ENCODE results near the gene SNAP47. TPM values are rescaled to one million over a fixed set of nuclear protein-coding genes. Genes with fewer than 3 reads are reported as not detected.

SNAP47 gene
- total RNA-seq, 1 donor = 18.1 TPM

- Histone ChIP-seq H3K9me3 (ENCODE audit: low read depth, low read length) (no peaks in the 10 kb centered on the region), H3K4me1 (ENCODE audit: insufficient read depth, low read length) (peaks cover 28% of the 10 kb centered on the region), H3K27me3 (ENCODE audit: insufficient read depth, low read length) (peaks cover 12% of the 10 kb centered on the region), H3K4me3 (ENCODE audit: low read length) (no peak overlapping the region)
These were observed 54.1 kb downstream of the SNAP47 start for GRCh38 chr1:227789084-227790033.

- H3K27me3 ChIP-seq (ENCODE audit: insufficient read depth, low read length) = peaks cover 12% of the 10 kb centered on the region
- no peaks in the 10 kb centered on the region for H3K9me3 ChIP-seq (ENCODE audit: low read depth, low read length)
- peaks cover 28% of the 10 kb centered on the region for H3K4me1 ChIP-seq (ENCODE audit: insufficient read depth, low read length)
- no peak overlapping the region for H3K4me3 ChIP-seq (ENCODE audit: low read length)
These were observed 54.8 kb downstream of the SNAP47 start for GRCh38 chr1:227790034-227790400.

GRCh38 chr1:227790868-227791267, 55.6 kb downstream of the SNAP47 start:
- Histone ChIP-seq H3K27me3 (ENCODE audit: insufficient read depth, low read length) (peaks cover 10% of the 10 kb centered on the region), H3K4me1 (ENCODE audit: insufficient read depth, low read length) (peaks cover 26% of the 10 kb centered on the region), H3K9me3 (ENCODE audit: low read depth, low read length) (no peaks in the 10 kb centered on the region), H3K4me3 (ENCODE audit: low read length) (no peak overlapping the region)

GRCh38 chr1:227791425-227792143, 56.3 kb downstream of the SNAP47 start:
- Histone ChIP-seq H3K4me1 (ENCODE audit: insufficient read depth, low read length) (peaks cover 20% of the 10 kb centered on the region), H3K27me3 (ENCODE audit: insufficient read depth, low read length) (peaks cover 4% of the 10 kb centered on the region), H3K9me3 (ENCODE audit: low read depth, low read length) (no peaks in the 10 kb centered on the region), H3K4me3 (ENCODE audit: low read length) (no peak overlapping the region)

- H3K27me3 ChIP-seq (ENCODE audit: insufficient read depth, low read length) = no peaks in the 10 kb centered on the region
- no peak overlapping the region for H3K4me3 ChIP-seq (ENCODE audit: low read length)
- H3K9me3 ChIP-seq (ENCODE audit: low read depth, low read length) = no peaks in the 10 kb centered on the region
- H3K4me1 ChIP-seq (ENCODE audit: insufficient read depth, low read length) = peaks cover 12% of the 10 kb centered on the region
These were observed 57.2 kb downstream of the SNAP47 start for GRCh38 chr1:227792216-227793078.

GRCh38 chr1:227793079-227793947, 58.1 kb downstream of the SNAP47 start:
- H3K4me3 ChIP-seq (ENCODE audit: low read length) = no peak overlapping the region
- peaks cover 8% of the 10 kb centered on the region for H3K4me1 ChIP-seq (ENCODE audit: insufficient read depth, low read length)
- no peaks in the 10 kb centered on the region for H3K27me3 ChIP-seq (ENCODE audit: insufficient read depth, low read length)
- H3K9me3 ChIP-seq (ENCODE audit: low read depth, low read length) = no peaks in the 10 kb centered on the region

- Histone ChIP-seq H3K27me3 (ENCODE audit: insufficient read depth, low read length) (no peaks in the 10 kb centered on the region), H3K4me3 (ENCODE audit: low read length) (no peak overlapping the region), H3K9me3 (ENCODE audit: low read depth, low read length) (no peaks in the 10 kb centered on the region), H3K4me1 (ENCODE audit: insufficient read depth, low read length) (peaks cover under 1% of the 10 kb centered on the region)
These were observed 58.9 kb downstream of the SNAP47 start for GRCh38 chr1:227793948-227794816.

- Histone ChIP-seq H3K4me3 (ENCODE audit: low read length) (no peak overlapping the region), H3K9me3 (ENCODE audit: low read depth, low read length) (no peaks in the 10 kb centered on the region), H3K27me3 (ENCODE audit: insufficient read depth, low read length) (no peaks in the 10 kb centered on the region), H3K4me1 (ENCODE audit: insufficient read depth, low read length) (no peaks in the 10 kb centered on the region)
These were observed 59.6 kb downstream of the SNAP47 start for GRCh38 chr1:227794817-227795192.

- Histone ChIP-seq H3K9me3 (ENCODE audit: low read depth, low read length) (no peaks in the 10 kb centered on the region), H3K27me3 (ENCODE audit: insufficient read depth, low read length) (no peaks in the 10 kb centered on the region), H3K4me3 (ENCODE audit: low read length) (no peak overlapping the region), H3K4me1 (ENCODE audit: insufficient read depth, low read length) (no peaks in the 10 kb centered on the region)
These were observed 60.5 kb downstream of the SNAP47 start for GRCh38 chr1:227795732-227796131.

- H3K4me1 ChIP-seq (ENCODE audit: insufficient read depth, low read length) = no peaks in the 10 kb centered on the region
- H3K27me3 ChIP-seq (ENCODE audit: insufficient read depth, low read length) = no peaks in the 10 kb centered on the region
- H3K4me3 ChIP-seq (ENCODE audit: low read length) = no peak overlapping the region
- H3K9me3 ChIP-seq (ENCODE audit: low read depth, low read length) = no peaks in the 10 kb centered on the region
These were observed 61.2 kb downstream of the SNAP47 start for GRCh38 chr1:227796359-227796915.

- Histone ChIP-seq H3K27me3 (ENCODE audit: insufficient read depth, low read length) (no peaks in the 10 kb centered on the region), H3K9me3 (ENCODE audit: low read depth, low read length) (no peaks in the 10 kb centered on the region), H3K4me3 (ENCODE audit: low read length) (no peak overlapping the region), H3K4me1 (ENCODE audit: insufficient read depth, low read length) (no peaks in the 10 kb centered on the region)
These were observed 61.9 kb downstream of the SNAP47 start for GRCh38 chr1:227797144-227797543.

GRCh38 chr1:227797625-227798024, 62.4 kb downstream of the SNAP47 start:
- no peaks in the 10 kb centered on the region for H3K4me1 ChIP-seq (ENCODE audit: insufficient read depth, low read length)
- no peaks in the 10 kb centered on the region for H3K9me3 ChIP-seq (ENCODE audit: low read depth, low read length)
- H3K4me3 ChIP-seq (ENCODE audit: low read length) = no peak overlapping the region
- no peaks in the 10 kb centered on the region for H3K27me3 ChIP-seq (ENCODE audit: insufficient read depth, low read length)

GRCh38 chr1:227798078-227798802, 63.0 kb downstream of the SNAP47 start:
- no peaks in the 10 kb centered on the region for H3K27me3 ChIP-seq (ENCODE audit: insufficient read depth, low read length)
- peaks cover 2% of the 10 kb centered on the region for H3K9me3 ChIP-seq (ENCODE audit: low read depth, low read length)
- no peaks in the 10 kb centered on the region for H3K4me1 ChIP-seq (ENCODE audit: insufficient read depth, low read length)
- no peak overlapping the region for H3K4me3 ChIP-seq (ENCODE audit: low read length)

Data from mononuclear cell (primary cell).